Epithelial cell of proximal tubule (primary cell): Measurements from ENCODE around the gene THSD7A. TPM values are rescaled to one million over a fixed set of nuclear protein-coding genes. Genes with fewer than 3 reads are reported as not detected.
A peak's percentile ranks its signal among the peaks of the same experiment; 100 is the strongest.
"Not testable (repeated sequence)": the region's sequence is repeated elsewhere in the genome, so short reads cannot be mapped to it uniquely, and the experiment has no call there.

Experiments used
- DNase-seq: peaks from one replicate; pipeline ENCODE4 v3.0.0-alpha.2; 2011; ENCODE audit warnings: low read depth
- H3K4me3 ChIP-seq: 2 replicates; pipeline ENCODE4 v1.5.1; 2011; ENCODE audit warnings: low read depth, mild to moderate bottlenecking, low read length
- CTCF ChIP-seq: conservative IDR thresholded peaks from 2 replicates; pipeline ENCODE4 v1.5.1; 2012; ENCODE audit warnings: low read depth, mild to moderate bottlenecking, low read length
- total RNA-seq: library from RNA; depleted of rRNA; stranded (reverse); fragments of >200 nt; gene quantifications from 2 replicates; pipeline ENCODE4 v1.2.3, GENCODE V29; 2015

THSD7A gene
- total RNA-seq, 1 donor from 2014 or later, result 2.0 TPM

- no peak overlapping the region for H3K4me3 ChIP-seq
- DNase-seq, result no peak
- no peak for TF ChIP-seq CTCF
Observed at GRCh38 chr7:11456574-11456973, 375.4 kb downstream of the THSD7A start.

DNA sequence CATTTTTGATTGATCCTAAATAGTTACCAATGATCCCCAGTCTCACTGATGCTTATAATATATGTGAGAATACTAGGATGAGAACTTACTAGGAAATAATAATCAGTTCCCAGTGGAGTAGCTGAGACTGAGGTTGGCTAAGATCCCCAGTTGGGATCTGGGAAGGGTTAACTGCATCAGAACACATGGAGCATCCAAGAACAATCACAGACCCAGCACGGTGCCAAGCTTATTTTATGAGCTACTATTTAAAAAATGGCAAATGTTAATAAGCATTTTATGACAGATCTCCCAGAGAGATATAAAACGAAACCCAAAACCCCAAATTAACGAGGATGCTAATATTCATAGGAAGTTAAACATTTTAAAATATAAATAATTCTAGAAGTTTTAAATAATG, 379.5 kb downstream of the THSD7A start:
- no peak for TF ChIP-seq CTCF

GRCh38 chr7:11450281-11450680, 381.7 kb downstream of the THSD7A start:
- TF ChIP-seq CTCF, result no peak
- DNase-seq, result no peak
- no peak overlapping the region for H3K4me3 ChIP-seq

More for the DNA sequence above, 379.5 kb downstream of the THSD7A start:
- DNase-seq, result no peak
- no peak overlapping the region for H3K4me3 ChIP-seq

DNA sequence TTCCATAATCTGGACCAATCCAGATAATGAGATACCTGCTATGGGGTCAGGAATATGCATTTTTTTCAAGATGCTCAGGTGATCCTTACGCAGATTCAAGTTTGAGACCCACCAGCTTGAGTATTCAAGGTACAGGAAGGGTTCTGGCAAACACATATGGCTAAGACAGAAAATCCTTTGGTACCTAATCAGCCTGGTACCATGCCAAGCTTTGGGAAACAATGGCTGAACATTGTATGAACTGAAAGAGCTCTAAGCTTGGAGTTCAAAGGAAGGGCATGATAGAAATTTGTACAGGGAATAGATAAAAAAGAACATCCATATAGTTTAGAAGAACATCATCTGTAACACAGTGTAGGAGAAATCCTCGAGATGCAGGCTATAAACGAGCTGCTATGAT, 382.7 kb downstream of the THSD7A start:
- TF ChIP-seq CTCF, result no peak
- DNase-seq, result no peak
- no peak overlapping the region for H3K4me3 ChIP-seq

- no peak overlapping the region for H3K4me3 ChIP-seq
- DNase-seq, result no peak
- TF ChIP-seq CTCF, result no peak
Observed at GRCh38 chr7:11448323-11448722, 383.7 kb downstream of the THSD7A start.

DNA sequence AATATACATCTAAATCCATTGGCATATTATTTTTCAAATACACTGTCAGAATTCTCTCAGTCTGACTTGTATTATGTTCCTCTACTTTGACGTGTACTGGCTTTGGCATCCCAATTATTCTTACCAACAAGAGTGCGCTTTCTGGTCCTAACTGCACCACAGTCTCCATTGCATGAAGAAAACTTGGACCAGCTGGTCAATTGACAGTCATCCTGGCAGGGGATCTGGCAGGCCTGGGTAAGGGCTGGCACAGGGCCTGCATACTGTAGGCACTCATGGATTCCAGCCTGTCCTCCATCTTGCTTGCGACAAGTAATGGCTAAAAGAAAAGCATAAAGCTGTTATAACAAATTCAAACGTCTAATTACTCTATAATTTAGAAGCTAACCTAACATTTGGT, 384.9 kb downstream of the THSD7A start:
- H3K4me3 ChIP-seq, result no peak overlapping the region
- DNase-seq, result no peak
- TF ChIP-seq CTCF, result no peak

DNA sequence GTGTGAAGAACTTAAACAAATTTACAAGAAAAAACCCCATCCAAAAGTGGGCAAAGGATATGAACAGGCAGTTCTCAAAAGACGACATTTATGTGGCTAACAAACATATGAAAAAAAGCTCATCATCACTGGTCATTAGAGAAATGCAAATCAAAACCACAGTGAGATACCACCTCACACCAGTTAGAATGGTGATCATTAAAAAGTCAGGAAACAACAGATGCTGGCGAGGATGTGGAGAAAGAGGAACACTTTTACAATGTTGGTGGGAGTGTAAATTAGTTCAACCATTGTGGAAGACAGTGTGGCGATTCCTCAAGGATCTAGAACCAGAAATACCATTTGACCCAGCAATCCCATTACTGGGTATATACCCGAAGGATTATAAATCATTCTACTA, 388.1 kb downstream of the THSD7A start:
- DNase-seq, H3K4me3 ChIP-seq: not testable (repeated sequence)

GRCh38 chr7:11437994-11438393, 394.0 kb downstream of the THSD7A start:
- TF ChIP-seq CTCF, result no peak
- peak; percentile 7 for DNase-seq
- no peak overlapping the region for H3K4me3 ChIP-seq
